Large intestine (tissue), 3 donors: ENCODE results near the gene SPATC1L. TPM values are rescaled to one million over a fixed set of nuclear protein-coding genes. Genes with fewer than 3 reads are reported as not detected.
A peak's percentile ranks its signal among the peaks of the same experiment; 100 is the strongest.
"Not testable (repeated sequence)": the region's sequence is repeated elsewhere in the genome, so short reads cannot be mapped to it uniquely, and the experiment has no call there.

Source experiments
- DNase-seq, 2 donors: peaks; one replicate each; pipeline versions ENCODE4 v3.0.0 to v3.0.0-alpha.2; 2013
- H3K27ac ChIP-seq: one replicate; pipeline ENCODE4 v1.5.1; 2013; ENCODE audit warnings: low read length
- H3K27me3 ChIP-seq: 2 replicates; pipeline ENCODE4 v1.6.1; 2013; ENCODE audit warnings: low read length; ENCODE audit not compliant: control insufficient read depth, insufficient read depth
- H3K36me3 ChIP-seq: 2 replicates; pipeline ENCODE4 v1.6.1; 2013; ENCODE audit warnings: low read length; ENCODE audit not compliant: control insufficient read depth, insufficient read depth
- H3K4me1 ChIP-seq: one replicate; pipeline ENCODE4 v1.6.1; 2013; ENCODE audit warnings: low read length; ENCODE audit not compliant: control insufficient read depth, insufficient read depth
- H3K4me3 ChIP-seq: one replicate; pipeline ENCODE4 v1.5.1; 2013; ENCODE audit warnings: low read length
- H3K9me3 ChIP-seq: one replicate; pipeline ENCODE4 v1.6.1; 2013; ENCODE audit warnings: mild to moderate bottlenecking, low read depth, low read length, moderate library complexity; ENCODE audit not compliant: control insufficient read depth
- WGBS: methylation state at CpG from one replicate; pipeline ENCODE4 v1.1.5; 2013; ENCODE audit warnings: low lambda C conversion rate; ENCODE audit not compliant: insufficient coverage; 5-methylcytosine and 5-hydroxymethylcytosine counted together
- polyA plus RNA-seq: library from polyadenylated mRNA; unstranded; fragments of 120-200 nt; gene quantifications from one replicate; pipeline ENCODE4 v1.2.1, GENCODE V29; 2013

SPATC1L gene
- polyA plus RNA-seq, 1 donor: 13.2 TPM

GRCh38 chr21:46189213-46189958 lies 5.1 kb upstream of the SPATC1L start:
- no peaks in the 10 kb centered on the region for H3K4me1 ChIP-seq
- no peaks in the 10 kb centered on the region for H3K27me3 ChIP-seq
- H3K4me3 ChIP-seq: no peak overlapping the region
- H3K9me3 ChIP-seq: no peaks in the 10 kb centered on the region
- DNase-seq: no peak
- peaks cover 23% of the 10 kb centered on the region for H3K36me3 ChIP-seq
- no CpG with 5 or more reads among the region's 9 CpGs for WGBS
- H3K27ac ChIP-seq: no peak overlapping the region

- H3K4me3 ChIP-seq: no peak overlapping the region
- no peak overlapping the region for H3K27ac ChIP-seq
- DNase-seq: peak in 1 of 2 donors; percentile 40
- no peaks in the 10 kb centered on the region for H3K27me3 ChIP-seq
- WGBS: 64% methylated on average over 5 of the region's 17 CpGs
- no peaks in the 10 kb centered on the region for H3K4me1 ChIP-seq
- no peaks in the 10 kb centered on the region for H3K9me3 ChIP-seq
- H3K36me3 ChIP-seq: peaks cover 15% of the 10 kb centered on the region
Measured at GRCh38 chr21:46188226-46189212, 4.3 kb upstream of the SPATC1L start.

- no peak overlapping the region for H3K4me3 ChIP-seq
- H3K27ac ChIP-seq: no peak overlapping the region
- no peaks in the 10 kb centered on the region for H3K4me1 ChIP-seq
- no peak for DNase-seq
- no CpG with 5 or more reads among the region's 7 CpGs for WGBS
- no peaks in the 10 kb centered on the region for H3K9me3 ChIP-seq
- peaks cover 10% of the 10 kb centered on the region for H3K36me3 ChIP-seq
- no peaks in the 10 kb centered on the region for H3K27me3 ChIP-seq
Measured at GRCh38 chr21:46187814-46188213, 3.6 kb upstream of the SPATC1L start.

- H3K27me3 ChIP-seq: no peaks in the 10 kb centered on the region
- no CpG with 5 or more reads among the region's 8 CpGs for WGBS
- no peak for DNase-seq
- no peaks in the 10 kb centered on the region for H3K4me1 ChIP-seq
- no peak overlapping the region for H3K4me3 ChIP-seq
- H3K9me3 ChIP-seq: peaks cover 1% of the 10 kb centered on the region
- no peak overlapping the region for H3K27ac ChIP-seq
- peaks cover 10% of the 10 kb centered on the region for H3K36me3 ChIP-seq
Measured at GRCh38 chr21:46187261-46187660, 3.0 kb upstream of the SPATC1L start.

- peaks cover 3% of the 10 kb centered on the region for H3K9me3 ChIP-seq
- H3K27ac ChIP-seq: no peak overlapping the region
- H3K4me3 ChIP-seq: no peak overlapping the region
- H3K27me3 ChIP-seq: no peaks in the 10 kb centered on the region
- H3K36me3 ChIP-seq: no peaks in the 10 kb centered on the region
- no peaks in the 10 kb centered on the region for H3K4me1 ChIP-seq
- WGBS: no CpG with 5 or more reads among the region's 7 CpGs
- DNase-seq: no peak
Measured at GRCh38 chr21:46185716-46186115, 1.5 kb upstream of the SPATC1L start.

GRCh38 chr21:46184625-46185555 lies 631 bp upstream of the SPATC1L start:
- H3K9me3 ChIP-seq: peaks cover 4% of the 10 kb centered on the region
- H3K4me3 ChIP-seq: peak overlapping the region; percentile 85
- no peaks in the 10 kb centered on the region for H3K4me1 ChIP-seq
- 50% methylated on average over 11 of the region's 30 CpGs for WGBS
- H3K36me3 ChIP-seq: no peaks in the 10 kb centered on the region
- DNase-seq: peak; percentile 91 to 98
- H3K27me3 ChIP-seq: no peaks in the 10 kb centered on the region
- H3K27ac ChIP-seq: peak overlapping the region; percentile 97

- peak overlapping the region; percentile 54 for H3K4me3 ChIP-seq
- WGBS: no CpG with 5 or more reads among the region's 13 CpGs
- DNase-seq, H3K9me3 ChIP-seq, H3K36me3 ChIP-seq, H3K27ac ChIP-seq, H3K27me3 ChIP-seq, H3K4me1 ChIP-seq: not testable (repeated sequence)
Measured at GRCh38 chr21:46183337-46183909, 836 bp downstream of the SPATC1L start.

- Histone ChIP-seq H3K4me3 (no peak overlapping the region), H3K27me3 (no peaks in the 10 kb centered on the region), H3K4me1 (no peaks in the 10 kb centered on the region), H3K36me3 (no peaks in the 10 kb centered on the region), H3K27ac (no peak overlapping the region), H3K9me3 (peaks cover 7% of the 10 kb centered on the region)
- DNase-seq: no peak
- no CpG with 5 or more reads among the region's 44 CpGs for WGBS
Measured at GRCh38 chr21:46182548-46183336, 1.5 kb downstream of the SPATC1L start.

GRCh38 chr21:46181953-46182547 lies 2.2 kb downstream of the SPATC1L start:
- WGBS: no CpG with 5 or more reads among the region's 16 CpGs
- H3K4me1 ChIP-seq: no peaks in the 10 kb centered on the region
- no peak overlapping the region for H3K27ac ChIP-seq

More at GRCh38 chr21:46181953-46182547, 2.2 kb downstream of the SPATC1L start:
- Histone ChIP-seq H3K27me3 (no peaks in the 10 kb centered on the region), H3K4me3 (no peak overlapping the region), H3K9me3 (peaks cover 7% of the 10 kb centered on the region), H3K36me3 (no peaks in the 10 kb centered on the region)
- no peak for DNase-seq
